HepG2 (cell line): ENCODE results near the gene SAC3D1. TPM values are rescaled to one million over a fixed set of nuclear protein-coding genes. Genes with fewer than 3 reads are reported as not detected.

Source experiments
- FOXC1 ChIP-seq: sonication (generic); formaldehyde crosslinking; IDR thresholded peaks from 2 replicates; pipeline ENCODE4 v1.8.0; 2022; ENCODE audit warnings: mild to moderate bottlenecking, missing genetic modification reagents, borderline replicate concordance
- GATAD2A ChIP-seq: IDR thresholded peaks from 2 replicates; pipeline ENCODE4 v1.6.1; 2016
- HMG20B ChIP-seq: conservative IDR thresholded peaks from 2 replicates; pipeline ENCODE4 v1.6.1; 2016; ENCODE audit warnings: missing genetic modification reagents, missing compliant biosample characterization
- HNF4A ChIP-seq: sonication (generic); formaldehyde crosslinking; IDR thresholded peaks from 2 replicates; pipeline ENCODE4 v1.4.0; 2020; ENCODE audit warnings: missing genetic modification reagents
- MED1 ChIP-seq: sonication (generic); formaldehyde crosslinking; IDR thresholded peaks from 2 replicates; pipeline ENCODE4 v1.4.0; 2020; ENCODE audit warnings: missing genetic modification reagents
- PITX1 ChIP-seq: sonication (generic); formaldehyde crosslinking; IDR thresholded peaks from 2 replicates; pipeline ENCODE4 v1.5.1; 2020; ENCODE audit warnings: mild to moderate bottlenecking, missing genetic modification reagents
- RFXAP ChIP-seq: sonication (generic); formaldehyde crosslinking; IDR thresholded peaks from 2 replicates; pipeline ENCODE4 v1.4.0; 2020; ENCODE audit warnings: missing genetic modification reagents, borderline replicate concordance
- SALL1 ChIP-seq: sonication (generic); formaldehyde crosslinking; IDR thresholded peaks from 2 replicates; pipeline ENCODE4 v1.8.0; 2022; ENCODE audit warnings: mild to moderate bottlenecking, missing genetic modification reagents
- SNAPC5 ChIP-seq: sonication (generic); formaldehyde crosslinking; IDR thresholded peaks from 2 replicates; pipeline ENCODE4 v1.8.1; 2023; ENCODE audit warnings: mild to moderate bottlenecking, missing genetic modification reagents, borderline replicate concordance
- SP4 ChIP-seq: sonication (generic); formaldehyde crosslinking; IDR thresholded peaks from 2 replicates; pipeline ENCODE4 v1.8.1; 2023; ENCODE audit warnings: mild to moderate bottlenecking, missing genetic modification reagents
- SP5 ChIP-seq: IDR thresholded peaks from 2 replicates; pipeline ENCODE4 v1.6.1; 2016; ENCODE audit warnings: low read depth, borderline replicate concordance
- ZBTB38 ChIP-seq: sonication (generic); formaldehyde crosslinking; IDR thresholded peaks from 2 replicates; pipeline ENCODE4 v1.5.1; 2020; ENCODE audit warnings: mild to moderate bottlenecking, missing genetic modification reagents
- ZFX ChIP-seq: sonication (generic); formaldehyde crosslinking; IDR thresholded peaks from 2 replicates; pipeline ENCODE4 v1.4.0; 2020; ENCODE audit warnings: mild to moderate bottlenecking, low read depth, missing genetic modification reagents, moderate library complexity
- ZNF138 ChIP-seq: sonication (generic); formaldehyde crosslinking; IDR thresholded peaks from 2 replicates; pipeline ENCODE4 v1.5.0; 2020; ENCODE audit warnings: mild to moderate bottlenecking, low read depth, missing genetic modification reagents
- ZNF652 ChIP-seq: IDR thresholded peaks from 2 replicates; pipeline ENCODE4 v1.6.1; 2016; ENCODE audit warnings: low read depth, borderline replicate concordance
- ZNF687 ChIP-seq: sonication (generic); formaldehyde crosslinking; IDR thresholded peaks from 2 replicates; pipeline ENCODE4 v1.5.1; 2020; ENCODE audit warnings: mild to moderate bottlenecking, missing genetic modification reagents, moderate library complexity
- polyA plus RNA-seq, 8 experiments: library from polyadenylated mRNA; depleted of rRNA in 3 of 8; stranded (reverse) in 7 of 8; unstranded in 1 of 8; fragments of >200 nt; fragmentation: Illumina TruSeq in 4 of 8; extraction: Trizol in 4 of 8; gene quantifications; 2 replicates each; pipeline versions ENCODE4 v1.2.1 to v1.2.3, GENCODE V29; 2011 to 2016; ENCODE audit warnings: low read depth in 4 of 8, missing spikeins in 1 of 8, mixed read lengths in 1 of 8; ENCODE audit not compliant: insufficient read depth in 1 of 8
- total RNA-seq, 5 experiments: library from RNA; depleted of rRNA; stranded (reverse); fragments of >200 nt; fragmentation: Illumina TruSeq; extraction: Trizol; gene quantifications; 2 replicates each; pipeline ENCODE4 v1.2.3, GENCODE V29; 2016; ENCODE audit warnings: low read depth in 1 of 5
- TF ChIP-seq, protein P1 (sequence below): sonication (generic); formaldehyde crosslinking; conservative IDR thresholded peaks from 2 replicates; pipeline ENCODE4 v1.8.1; 2023; ENCODE audit warnings: missing genetic modification reagents
- TF ChIP-seq, protein P2 (sequence below): sonication (generic); formaldehyde crosslinking; conservative IDR thresholded peaks from 2 replicates; pipeline ENCODE4 v1.4.0; 2020; ENCODE audit warnings: mild to moderate bottlenecking, missing genetic modification reagents, moderate library complexity
- TF ChIP-seq, protein P3 (sequence below): IDR thresholded peaks from 2 replicates; pipeline ENCODE4 v1.6.1; 2016; ENCODE audit warnings: missing biosample characterization, missing genetic modification reagents, low read depth
- TF ChIP-seq, protein P4 (sequence below): IDR thresholded peaks from 2 replicates; pipeline ENCODE4 v1.6.1; 2012; ENCODE audit warnings: inconsistent platforms

Gene SAC3D1
- total and polyA plus RNA-seq, 2 of the 13 experiments (the other 11 are each of a cell fraction or from before 2014, with no cell fraction given), result 7.4 to 36.3 TPM

DNA sequence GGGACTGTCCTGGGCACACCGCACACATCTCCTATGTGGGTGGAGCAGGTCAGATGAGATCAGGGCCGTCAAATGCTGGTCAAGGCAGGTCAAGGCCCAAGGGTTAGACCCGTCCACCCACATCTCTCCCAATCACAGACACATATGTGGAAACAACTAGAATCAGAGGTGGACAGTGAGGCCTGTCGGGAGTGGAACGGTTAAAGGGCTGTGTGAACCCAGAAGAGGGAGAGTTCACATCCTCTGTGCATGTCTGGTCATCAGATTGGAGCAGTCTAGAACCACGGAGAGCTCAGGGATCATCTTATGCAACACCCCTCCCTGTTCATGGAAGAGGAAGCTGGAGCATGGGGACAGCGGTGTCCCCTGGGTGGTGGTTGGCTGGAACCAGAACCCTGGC is 21.2 kb upstream of the SAC3D1 start (continued):
- TF ChIP-seq RFXAP (CRISPR knock-in tag) (no peak), ZBTB38 (peak; percentile 64; the same call in 1 of the 2 replicates), SALL1 (peak; percentile 58), HNF4A (CRISPR knock-in tag) (peak; percentile 82), MED1 (CRISPR knock-in tag) (0 out of 2 replicates have a peak, but pooled peaks have one; percentile 28), GATAD2A (CRISPR knock-in tag) (peak; percentile 62; the same call in 1 of the 2 replicates), ZNF652 (CRISPR knock-in tag) (peak; percentile 93), SP4 (CRISPR knock-in tag) (0 out of 2 replicates have a peak, but pooled peaks have one; percentile 34), ZNF138 (no peak), HMG20B (CRISPR knock-in tag) (0 out of 2 replicates have a peak, but pooled peaks have one; percentile 20), ZNF687 (CRISPR knock-in tag) (peak; percentile 68), FOXC1 (CRISPR knock-in tag) (0 out of 2 replicates have a peak, but pooled peaks have one; percentile 55), SP5 (CRISPR knock-in tag) (peak; percentile 73), SNAPC5 (CRISPR knock-in tag) (no peak), ZFX (peak; percentile 44; the same call in 1 of the 2 replicates), PITX1 (CRISPR knock-in tag) (peak; percentile 54; the same call in 1 of the 2 replicates)
- TF ChIP-seq, protein P1, sequence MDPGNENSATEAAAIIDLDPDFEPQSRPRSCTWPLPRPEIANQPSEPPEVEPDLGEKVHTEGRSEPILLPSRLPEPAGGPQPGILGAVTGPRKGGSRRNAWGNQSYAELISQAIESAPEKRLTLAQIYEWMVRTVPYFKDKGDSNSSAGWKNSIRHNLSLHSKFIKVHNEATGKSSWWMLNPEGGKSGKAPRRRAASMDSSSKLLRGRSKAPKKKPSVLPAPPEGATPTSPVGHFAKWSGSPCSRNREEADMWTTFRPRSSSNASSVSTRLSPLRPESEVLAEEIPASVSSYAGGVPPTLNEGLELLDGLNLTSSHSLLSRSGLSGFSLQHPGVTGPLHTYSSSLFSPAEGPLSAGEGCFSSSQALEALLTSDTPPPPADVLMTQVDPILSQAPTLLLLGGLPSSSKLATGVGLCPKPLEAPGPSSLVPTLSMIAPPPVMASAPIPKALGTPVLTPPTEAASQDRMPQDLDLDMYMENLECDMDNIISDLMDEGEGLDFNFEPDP (CRISPR knock-in tag), result 0 out of 2 replicates have a peak, but pooled peaks have one; percentile 51
- TF ChIP-seq, protein P2, sequence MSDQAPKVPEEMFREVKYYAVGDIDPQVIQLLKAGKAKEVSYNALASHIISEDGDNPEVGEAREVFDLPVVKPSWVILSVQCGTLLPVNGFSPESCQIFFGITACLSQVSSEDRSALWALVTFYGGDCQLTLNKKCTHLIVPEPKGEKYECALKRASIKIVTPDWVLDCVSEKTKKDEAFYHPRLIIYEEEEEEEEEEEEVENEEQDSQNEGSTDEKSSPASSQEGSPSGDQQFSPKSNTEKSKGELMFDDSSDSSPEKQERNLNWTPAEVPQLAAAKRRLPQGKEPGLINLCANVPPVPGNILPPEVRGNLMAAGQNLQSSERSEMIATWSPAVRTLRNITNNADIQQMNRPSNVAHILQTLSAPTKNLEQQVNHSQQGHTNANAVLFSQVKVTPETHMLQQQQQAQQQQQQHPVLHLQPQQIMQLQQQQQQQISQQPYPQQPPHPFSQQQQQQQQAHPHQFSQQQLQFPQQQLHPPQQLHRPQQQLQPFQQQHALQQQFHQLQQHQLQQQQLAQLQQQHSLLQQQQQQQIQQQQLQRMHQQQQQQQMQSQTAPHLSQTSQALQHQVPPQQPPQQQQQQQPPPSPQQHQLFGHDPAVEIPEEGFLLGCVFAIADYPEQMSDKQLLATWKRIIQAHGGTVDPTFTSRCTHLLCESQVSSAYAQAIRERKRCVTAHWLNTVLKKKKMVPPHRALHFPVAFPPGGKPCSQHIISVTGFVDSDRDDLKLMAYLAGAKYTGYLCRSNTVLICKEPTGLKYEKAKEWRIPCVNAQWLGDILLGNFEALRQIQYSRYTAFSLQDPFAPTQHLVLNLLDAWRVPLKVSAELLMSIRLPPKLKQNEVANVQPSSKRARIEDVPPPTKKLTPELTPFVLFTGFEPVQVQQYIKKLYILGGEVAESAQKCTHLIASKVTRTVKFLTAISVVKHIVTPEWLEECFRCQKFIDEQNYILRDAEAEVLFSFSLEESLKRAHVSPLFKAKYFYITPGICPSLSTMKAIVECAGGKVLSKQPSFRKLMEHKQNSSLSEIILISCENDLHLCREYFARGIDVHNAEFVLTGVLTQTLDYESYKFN (CRISPR knock-in tag), result 0 out of 2 replicates have a peak, but pooled peaks have one; percentile 30
- TF ChIP-seq, protein P3, sequence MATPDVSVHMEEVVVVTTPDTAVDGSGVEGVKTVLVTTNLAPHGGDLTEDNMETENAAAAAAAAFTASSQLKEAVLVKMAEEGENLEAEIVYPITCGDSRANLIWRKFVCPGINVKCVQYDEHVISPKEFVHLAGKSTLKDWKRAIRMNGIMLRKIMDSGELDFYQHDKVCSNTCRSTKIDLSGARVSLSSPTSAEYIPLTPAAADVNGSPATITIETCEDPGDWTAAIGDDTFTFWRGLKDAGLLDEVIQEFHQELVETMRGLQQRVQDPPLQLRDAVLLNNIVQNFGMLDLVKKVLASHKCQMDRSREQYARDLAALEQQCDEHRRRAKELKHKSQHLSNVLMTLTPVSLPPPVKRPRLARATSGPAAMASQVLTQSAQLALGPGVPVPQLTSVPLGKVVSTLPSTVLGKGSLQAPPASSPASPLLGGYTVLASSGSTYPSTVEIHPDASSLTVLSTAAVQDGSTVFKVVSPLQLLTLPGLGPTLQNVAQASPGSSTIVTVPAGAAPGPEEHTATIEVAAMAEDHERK, result no peak
- TF ChIP-seq, protein P4, sequence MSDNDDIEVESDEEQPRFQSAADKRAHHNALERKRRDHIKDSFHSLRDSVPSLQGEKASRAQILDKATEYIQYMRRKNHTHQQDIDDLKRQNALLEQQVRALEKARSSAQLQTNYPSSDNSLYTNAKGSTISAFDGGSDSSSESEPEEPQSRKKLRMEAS, result peak; percentile 38; the same call in 1 of the 2 replicates
